ENCODE results near the gene MSH3.

Gene MSH3

DNA sequence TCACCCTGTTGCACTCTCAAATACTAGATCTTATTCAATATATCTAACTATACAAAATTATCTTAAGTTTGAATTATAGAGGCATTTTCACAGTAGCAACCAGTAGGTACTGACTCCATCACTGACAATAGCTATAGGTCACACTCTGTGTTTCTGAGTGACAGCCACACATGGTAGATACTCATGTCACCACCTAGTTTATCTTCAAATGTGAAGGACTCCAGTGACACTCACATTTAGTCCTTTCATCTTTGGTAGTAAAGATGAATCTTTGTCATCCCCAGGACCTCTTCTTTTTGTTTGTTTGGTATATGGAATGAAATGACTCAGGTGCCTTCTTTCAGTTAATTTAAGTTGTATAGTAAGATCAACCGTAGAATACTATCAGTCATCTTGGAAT lies 102.8 kb downstream of the MSH3 start:
- Mint-ChIP-seq H3K4me3 (no peak overlapping the region), H3K9me3 (peaks cover 7% of the 10 kb centered on the region)

DNA sequence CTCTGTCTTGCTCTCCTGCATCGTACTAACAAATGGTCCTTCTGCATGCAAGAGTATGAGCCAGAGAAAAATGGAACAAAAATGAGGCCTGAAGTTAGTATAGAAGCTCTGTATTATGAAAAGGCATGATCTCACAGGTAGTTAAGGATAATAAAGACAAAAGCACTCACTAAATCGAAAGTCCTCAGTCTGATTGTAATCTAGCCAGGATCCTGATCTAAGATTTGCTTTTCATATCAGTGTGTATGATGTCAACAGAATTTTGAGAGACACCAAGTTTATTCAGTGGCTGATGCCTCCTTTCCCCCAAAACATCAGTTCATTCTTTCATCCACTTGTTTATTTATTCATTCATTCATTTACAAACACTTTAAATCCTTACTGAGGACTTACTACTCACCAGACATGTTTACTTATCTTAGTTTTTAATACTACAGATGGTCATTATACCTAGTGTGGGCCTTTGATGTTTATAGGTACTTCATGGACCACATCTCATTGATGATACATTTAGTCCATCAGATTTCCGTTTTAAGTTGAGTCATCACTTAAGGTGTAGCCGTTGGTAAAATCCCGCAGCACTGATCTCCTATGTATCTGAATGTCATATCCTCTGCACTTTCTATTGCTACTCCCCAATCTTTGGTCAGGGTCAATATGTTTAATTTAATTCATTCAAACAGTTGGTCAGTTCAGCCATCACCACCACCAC lies 105.6 kb downstream of the MSH3 start:
- intact Hi-C loops (cut with micrococcal nuclease) = no loop called here
- Mint-ChIP-seq H3K4me1 (ENCODE audit: low read depth) (peaks cover 8% of the 10 kb centered on the region), H3K27ac (no peak overlapping the region), H3K9me3 (peaks cover 7% of the 10 kb centered on the region), H3K27me3 (no peaks in the 10 kb centered on the region), H3K36me3 (ENCODE audit: low read depth) (peaks cover 35% of the 10 kb centered on the region), H3K4me3 (no peak overlapping the region)

More for the DNA sequence above, 102.8 kb downstream of the MSH3 start:
- H3K27me3 Mint-ChIP-seq = no peaks in the 10 kb centered on the region
- peaks cover 13% of the 10 kb centered on the region for H3K4me1 Mint-ChIP-seq (ENCODE audit: low read depth)
- no peak overlapping the region for H3K27ac Mint-ChIP-seq
- intact Hi-C loops (cut with micrococcal nuclease) = no loop called here
- peaks cover 26% of the 10 kb centered on the region for H3K36me3 Mint-ChIP-seq (ENCODE audit: low read depth)

DNA sequence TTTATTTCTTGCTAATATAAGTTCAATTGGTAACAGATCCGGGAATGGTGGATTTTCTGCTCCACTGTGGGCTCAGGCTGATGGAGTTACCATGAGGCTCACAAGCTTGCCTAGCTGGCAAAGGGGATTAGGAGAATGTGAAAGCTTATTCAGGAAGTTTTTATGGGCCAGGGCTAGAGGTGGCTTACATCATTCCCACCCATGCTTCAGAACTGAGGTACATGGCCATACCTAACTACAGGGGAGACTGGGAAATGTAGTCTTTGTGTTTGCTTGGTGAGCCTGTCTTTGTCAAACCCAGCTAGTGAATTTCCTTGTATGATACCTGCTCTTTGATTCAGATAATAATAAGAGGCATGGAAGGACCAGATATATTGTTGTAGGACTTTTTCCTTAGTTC lies 106.2 kb downstream of the MSH3 start:
- H3K27me3 Mint-ChIP-seq = no peaks in the 10 kb centered on the region
- intact Hi-C loops (cut with micrococcal nuclease) = no loop called here
- no peak overlapping the region for H3K27ac Mint-ChIP-seq
- H3K9me3 Mint-ChIP-seq = peaks cover 7% of the 10 kb centered on the region
- no peak overlapping the region for H3K4me3 Mint-ChIP-seq
- peaks cover 35% of the 10 kb centered on the region for H3K36me3 Mint-ChIP-seq (ENCODE audit: low read depth)
- peaks cover 2% of the 10 kb centered on the region for H3K4me1 Mint-ChIP-seq (ENCODE audit: low read depth)

DNA sequence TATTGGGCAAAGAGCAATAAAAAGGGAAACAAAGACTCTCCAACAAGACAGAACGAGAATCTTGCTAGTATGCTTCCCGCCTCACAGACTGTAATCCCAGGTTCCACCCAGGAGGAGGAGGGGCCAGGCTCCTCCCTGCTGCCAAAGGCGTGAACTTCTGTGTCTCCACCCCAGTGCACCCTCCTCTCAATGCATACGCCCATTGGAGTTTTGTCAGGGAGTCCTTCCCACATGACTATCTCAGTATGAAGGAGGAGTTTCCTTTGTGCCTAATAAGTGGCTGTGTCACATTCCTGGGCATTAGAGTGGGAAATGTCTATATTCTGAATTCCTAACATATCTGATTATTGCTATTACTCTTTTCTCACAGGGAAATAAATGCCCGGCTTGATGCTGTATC lies 106.7 kb downstream of the MSH3 start:
- Mint-ChIP-seq H3K9me3 (peaks cover 7% of the 10 kb centered on the region), H3K27ac (no peak overlapping the region), H3K27me3 (no peaks in the 10 kb centered on the region), H3K36me3 (ENCODE audit: low read depth) (peaks cover 35% of the 10 kb centered on the region), H3K4me3 (no peak overlapping the region), H3K4me1 (ENCODE audit: low read depth) (no peaks in the 10 kb centered on the region)
- intact Hi-C loops (cut with micrococcal nuclease) = no loop called here

DNA sequence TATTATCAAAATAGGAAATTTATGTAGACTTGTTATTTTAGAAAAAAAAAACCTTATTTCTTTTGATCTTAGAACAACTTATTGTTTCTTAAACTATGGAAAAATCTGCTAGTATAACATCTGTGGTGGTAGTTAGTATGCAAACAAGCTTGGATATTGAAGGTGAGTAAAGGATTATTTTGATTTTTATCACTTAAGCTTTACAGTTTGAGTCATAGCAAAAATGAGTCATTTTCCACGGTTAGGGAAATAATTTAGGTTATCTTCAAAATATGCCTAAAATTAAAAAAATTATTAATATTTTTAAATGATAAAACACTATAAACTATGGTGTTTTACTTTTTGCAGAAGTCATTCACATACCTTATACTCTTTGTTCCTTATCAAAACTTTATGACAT lies 107.5 kb downstream of the MSH3 start:
- Mint-ChIP-seq H3K9me3 (peaks cover 7% of the 10 kb centered on the region), H3K27me3 (no peaks in the 10 kb centered on the region), H3K4me3 (no peak overlapping the region), H3K4me1 (ENCODE audit: low read depth) (no peaks in the 10 kb centered on the region), H3K27ac (no peak overlapping the region), H3K36me3 (ENCODE audit: low read depth) (peaks cover 35% of the 10 kb centered on the region)
- intact Hi-C loops (cut with micrococcal nuclease) = no loop called here

DNA sequence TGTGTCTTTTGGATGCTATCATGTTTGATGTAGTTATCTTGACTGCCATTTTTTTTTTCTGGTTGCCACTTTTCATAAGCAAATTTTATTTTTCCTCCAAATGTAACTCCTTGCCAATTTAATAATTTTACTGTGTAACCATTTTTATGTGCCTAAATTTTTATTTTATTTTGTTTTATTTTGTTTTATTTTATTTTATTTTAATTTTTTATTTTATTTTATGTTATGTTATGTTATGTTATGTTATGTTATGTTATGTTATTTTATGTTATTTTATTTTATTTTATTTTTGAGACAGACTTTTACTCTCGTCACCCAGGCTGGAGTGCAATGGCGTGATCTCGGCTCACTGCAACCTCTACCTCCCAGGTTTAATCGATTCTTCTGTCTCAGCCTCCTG lies 108.1 kb downstream of the MSH3 start:
- H3K27ac Mint-ChIP-seq = no peak overlapping the region
- H3K27me3 Mint-ChIP-seq = no peaks in the 10 kb centered on the region
- intact Hi-C loops (cut with micrococcal nuclease) = no loop called here
- H3K9me3 Mint-ChIP-seq = peaks cover 7% of the 10 kb centered on the region
- no peaks in the 10 kb centered on the region for H3K4me1 Mint-ChIP-seq (ENCODE audit: low read depth)
- peaks cover 35% of the 10 kb centered on the region for H3K36me3 Mint-ChIP-seq (ENCODE audit: low read depth)
- H3K4me3 Mint-ChIP-seq = no peak overlapping the region

DNA sequence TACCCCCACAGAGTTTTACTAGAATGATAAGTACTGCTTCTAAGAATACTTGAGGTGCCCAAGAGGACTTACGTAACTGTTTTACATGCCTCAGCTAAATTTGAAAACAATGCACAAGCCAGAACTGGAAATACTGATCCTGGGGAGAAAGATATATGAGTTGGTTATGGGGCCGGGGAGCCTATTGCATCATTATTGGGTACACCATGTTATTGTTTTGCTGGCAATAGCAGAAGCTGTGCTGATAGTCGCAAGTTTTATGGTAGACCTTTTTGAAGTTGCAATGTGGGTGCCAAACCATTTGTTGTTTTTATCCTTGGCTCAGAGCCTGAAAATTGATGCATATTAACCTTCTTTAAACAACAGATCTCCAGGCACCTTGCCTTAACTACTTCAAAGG lies 108.8 kb downstream of the MSH3 start:
- H3K9me3 Mint-ChIP-seq = peaks cover 7% of the 10 kb centered on the region
- no peak overlapping the region for H3K27ac Mint-ChIP-seq
- intact Hi-C loops (cut with micrococcal nuclease) = no loop called here
- H3K36me3 Mint-ChIP-seq (ENCODE audit: low read depth) = peaks cover 29% of the 10 kb centered on the region
- H3K4me1 Mint-ChIP-seq (ENCODE audit: low read depth) = no peaks in the 10 kb centered on the region
- no peak overlapping the region for H3K4me3 Mint-ChIP-seq
- H3K27me3 Mint-ChIP-seq = no peaks in the 10 kb centered on the region

DNA sequence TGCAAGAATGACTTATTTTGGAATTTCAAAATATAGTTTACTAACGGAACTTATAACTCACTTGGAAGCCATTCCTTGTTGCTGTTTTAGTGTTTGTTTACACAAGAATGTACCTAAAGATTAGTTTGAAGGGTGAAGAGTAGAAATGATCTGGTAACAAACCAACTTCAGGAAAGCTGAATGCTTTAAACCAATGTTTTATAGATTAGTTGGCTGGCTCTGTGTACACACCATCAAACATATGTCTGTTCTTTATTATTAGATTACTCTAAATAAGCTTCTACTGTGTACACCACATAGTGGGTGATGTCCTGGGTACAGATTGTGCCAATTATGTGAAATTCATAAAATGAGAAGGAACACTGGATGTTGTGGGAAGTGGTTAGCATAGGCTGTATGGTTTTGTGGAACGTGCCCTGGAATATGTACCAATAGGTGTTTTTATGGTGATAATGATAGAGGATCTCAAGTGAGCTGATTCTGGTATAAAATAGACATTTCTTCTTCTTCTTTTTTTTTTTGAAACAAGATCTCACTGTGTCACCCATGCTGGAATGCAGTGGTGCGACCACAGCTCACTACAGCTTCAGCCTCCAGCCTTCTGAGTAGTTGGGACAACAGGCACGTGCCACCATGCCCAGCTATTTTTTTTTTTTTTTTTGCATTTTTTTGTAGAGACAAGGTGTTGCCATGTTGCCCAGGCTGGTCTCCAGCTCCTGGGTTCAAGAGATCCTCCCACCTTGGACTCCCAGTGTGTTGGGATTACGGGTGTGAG lies 109.6 kb downstream of the MSH3 start:
- peaks cover 28% of the 10 kb centered on the region for H3K36me3 Mint-ChIP-seq (ENCODE audit: low read depth)
- no peak overlapping the region for H3K4me3 Mint-ChIP-seq
- H3K9me3 Mint-ChIP-seq = peaks cover 7% of the 10 kb centered on the region
- no peak overlapping the region for H3K27ac Mint-ChIP-seq
- H3K27me3 Mint-ChIP-seq = no peaks in the 10 kb centered on the region
- intact Hi-C loops (cut with micrococcal nuclease) = no loop called here
- no peaks in the 10 kb centered on the region for H3K4me1 Mint-ChIP-seq (ENCODE audit: low read depth)

DNA sequence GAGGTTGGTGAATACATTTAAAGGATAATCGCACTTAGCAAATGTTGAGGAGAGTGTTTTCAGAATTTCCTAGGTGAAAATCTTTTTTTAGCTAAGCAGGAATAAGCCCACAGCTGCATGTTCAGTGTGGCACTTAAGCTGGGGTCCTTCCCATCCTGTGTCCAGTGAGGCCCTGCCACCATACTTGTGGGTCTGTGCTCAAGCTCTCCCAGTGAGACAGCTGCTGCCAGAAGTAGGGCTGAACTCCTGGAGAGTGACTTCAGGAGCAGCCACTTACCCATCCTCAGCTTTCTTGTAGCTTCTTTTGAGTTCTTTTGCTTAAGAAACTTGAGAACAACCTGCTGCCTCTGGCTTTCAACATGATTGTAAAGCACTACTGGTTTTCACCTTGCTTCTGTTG lies 110.3 kb downstream of the MSH3 start:
- H3K4me1 Mint-ChIP-seq (ENCODE audit: low read depth) = no peaks in the 10 kb centered on the region
- H3K27ac Mint-ChIP-seq = no peak overlapping the region
- peaks cover 7% of the 10 kb centered on the region for H3K9me3 Mint-ChIP-seq
- H3K4me3 Mint-ChIP-seq = no peak overlapping the region
- intact Hi-C loops (cut with micrococcal nuclease) = no loop called here
- H3K36me3 Mint-ChIP-seq (ENCODE audit: low read depth) = peaks cover 22% of the 10 kb centered on the region
- no peaks in the 10 kb centered on the region for H3K27me3 Mint-ChIP-seq

DNA sequence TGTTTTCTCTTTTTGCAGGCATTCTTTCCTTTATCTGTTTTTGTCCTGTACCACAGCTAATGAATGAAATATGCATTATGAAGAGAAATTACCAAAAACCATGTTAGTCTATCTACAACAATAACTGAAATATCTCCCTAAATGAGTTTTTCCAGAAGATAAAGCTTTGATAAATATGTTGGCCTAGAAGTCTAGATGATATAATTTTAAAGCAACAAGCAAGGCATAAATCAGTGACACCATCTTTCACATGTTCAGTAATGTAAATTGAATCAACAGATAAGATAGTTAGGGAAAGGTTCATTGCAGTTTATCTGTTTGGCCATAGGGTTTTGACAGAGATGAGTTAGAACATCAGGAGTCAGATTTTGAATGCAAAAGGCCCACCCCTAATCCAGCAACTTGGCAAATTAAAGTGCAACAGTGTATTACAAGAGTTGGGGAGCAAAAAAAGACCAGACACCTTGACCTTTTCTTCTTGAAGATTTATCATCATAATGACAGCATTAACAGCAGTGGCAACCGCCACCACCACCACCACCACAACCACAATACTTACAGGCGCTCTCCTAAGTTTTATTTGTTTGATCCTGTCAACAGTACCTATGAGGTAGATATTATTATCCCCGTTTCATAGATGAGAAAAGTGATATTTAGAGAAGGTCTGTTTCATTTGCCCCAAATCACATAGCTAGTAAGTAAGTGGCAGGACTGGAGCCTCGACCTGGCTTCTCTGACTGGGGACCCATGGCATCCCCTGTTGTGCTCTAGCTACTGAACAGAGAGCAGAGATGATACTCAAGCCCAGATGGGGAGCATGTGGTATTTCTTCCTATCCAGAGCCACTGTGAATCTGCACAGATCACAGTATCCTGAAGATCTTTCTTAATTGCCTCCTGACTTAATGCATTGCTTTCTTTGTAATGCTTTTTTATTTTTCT lies 123.2 kb downstream of the MSH3 start:
- Mint-ChIP-seq H3K27me3 (no peaks in the 10 kb centered on the region), H3K4me1 (ENCODE audit: low read depth) (no peaks in the 10 kb centered on the region), H3K4me3 (no peak overlapping the region), H3K9me3 (no peaks in the 10 kb centered on the region), H3K36me3 (ENCODE audit: low read depth) (peaks cover 45% of the 10 kb centered on the region), H3K27ac (no peak overlapping the region)
- intact Hi-C loops (cut with micrococcal nuclease) = no loop called here

DNA sequence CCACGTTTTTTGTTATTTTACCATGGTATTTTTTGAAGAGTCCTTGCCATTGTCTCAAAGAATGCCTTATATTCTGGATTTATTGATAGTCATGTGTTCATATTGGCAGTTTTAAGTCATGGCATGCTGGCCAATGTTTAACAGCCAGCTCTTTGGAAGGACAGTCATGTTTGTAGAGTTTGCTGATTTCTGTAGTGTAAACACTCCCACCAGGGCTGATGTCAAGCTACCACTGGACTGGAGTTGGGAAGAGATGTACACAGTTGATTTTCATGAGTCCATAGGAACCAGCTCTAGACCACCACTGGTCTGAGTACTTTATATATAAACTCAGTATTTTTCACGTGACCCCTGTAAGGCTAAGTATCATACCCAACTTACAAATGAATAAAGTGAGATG lies 125.6 kb downstream of the MSH3 start:
- Mint-ChIP-seq H3K4me1 (ENCODE audit: low read depth) (no peaks in the 10 kb centered on the region), H3K9me3 (no peaks in the 10 kb centered on the region), H3K4me3 (no peak overlapping the region), H3K27me3 (no peaks in the 10 kb centered on the region), H3K27ac (no peak overlapping the region), H3K36me3 (ENCODE audit: low read depth) (peaks cover 41% of the 10 kb centered on the region)
- intact Hi-C loops (cut with micrococcal nuclease) = no loop called here

DNA sequence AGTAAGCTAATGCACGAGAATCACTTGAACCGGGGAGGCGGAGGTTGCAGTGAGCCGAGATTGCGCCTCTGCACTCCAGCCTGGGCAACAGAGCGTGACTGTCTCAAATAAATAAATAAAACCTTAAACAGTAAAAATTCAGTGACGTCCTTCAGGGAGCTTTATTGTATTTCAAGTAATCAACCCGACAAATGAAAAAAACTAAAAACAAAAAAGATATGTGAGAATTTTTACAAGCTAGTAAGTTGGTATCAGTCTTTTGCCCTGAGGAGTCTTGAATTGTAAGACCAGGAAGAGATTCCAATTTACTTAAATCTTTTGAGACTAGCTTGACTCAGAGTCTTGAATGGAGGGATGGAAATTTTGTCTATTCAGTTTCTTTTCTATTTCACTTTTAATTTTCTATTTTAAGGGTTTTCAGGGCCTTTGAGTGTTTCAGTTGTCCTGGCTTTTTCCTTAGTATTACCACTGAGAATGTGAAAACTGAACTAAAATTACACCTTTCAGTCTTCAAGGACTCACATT lies 126.4 kb downstream of the MSH3 start:
- Mint-ChIP-seq H3K27me3 (no peaks in the 10 kb centered on the region), H3K27ac (no peak overlapping the region), H3K36me3 (ENCODE audit: low read depth) (peaks cover 41% of the 10 kb centered on the region), H3K4me1 (ENCODE audit: low read depth) (no peaks in the 10 kb centered on the region), H3K4me3 (no peak overlapping the region), H3K9me3 (no peaks in the 10 kb centered on the region)
- intact Hi-C loops (cut with micrococcal nuclease) = no loop called here

DNA sequence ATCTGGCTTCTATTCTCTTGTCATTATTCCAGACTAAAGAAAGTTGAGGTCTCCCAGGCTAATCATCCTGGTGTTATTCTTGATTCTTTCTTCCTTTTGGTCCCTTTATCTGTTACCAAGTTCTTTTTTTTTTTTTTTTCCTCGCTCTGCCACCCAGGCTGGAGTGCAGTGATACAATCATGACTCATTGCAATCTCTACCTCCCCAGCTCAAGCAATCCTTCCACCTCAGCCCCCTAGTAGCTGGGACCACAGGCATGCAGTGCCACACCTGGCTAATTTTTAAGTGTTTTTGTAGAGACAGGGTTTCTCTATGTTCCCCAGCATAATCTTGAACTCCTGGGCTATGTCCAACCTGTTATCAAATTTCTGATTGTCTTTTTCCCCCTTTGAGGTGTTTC lies 126.9 kb downstream of the MSH3 start:
- no peaks in the 10 kb centered on the region for H3K27me3 Mint-ChIP-seq
- no peaks in the 10 kb centered on the region for H3K4me1 Mint-ChIP-seq (ENCODE audit: low read depth)
- H3K4me3 Mint-ChIP-seq = no peak overlapping the region
- intact Hi-C loops (cut with micrococcal nuclease) = no loop called here
- peaks cover 41% of the 10 kb centered on the region for H3K36me3 Mint-ChIP-seq (ENCODE audit: low read depth)
- no peaks in the 10 kb centered on the region for H3K9me3 Mint-ChIP-seq
- no peak overlapping the region for H3K27ac Mint-ChIP-seq

DNA sequence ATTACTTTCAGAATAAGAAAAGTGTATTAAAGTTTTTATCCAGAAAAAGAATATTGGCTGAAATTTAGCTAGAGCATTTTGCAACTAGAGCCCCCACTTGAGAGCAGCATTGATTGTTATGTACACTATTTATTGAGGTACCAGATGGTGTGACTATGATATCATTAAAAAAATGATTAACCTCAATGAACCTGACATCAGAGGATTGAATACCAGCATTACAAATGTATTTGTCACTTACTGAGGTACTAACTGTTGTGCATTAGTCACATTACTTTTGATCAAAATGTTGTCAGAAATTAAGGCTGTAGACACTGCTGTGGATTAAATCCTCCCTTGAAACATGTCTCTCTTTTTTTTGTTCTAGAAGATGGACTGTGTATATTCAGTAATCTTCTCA lies 128.2 kb downstream of the MSH3 start:
- H3K27me3 Mint-ChIP-seq = no peaks in the 10 kb centered on the region
- intact Hi-C loops (cut with micrococcal nuclease) = no loop called here
- H3K36me3 Mint-ChIP-seq (ENCODE audit: low read depth) = peaks cover 38% of the 10 kb centered on the region
- no peak overlapping the region for H3K4me3 Mint-ChIP-seq
- no peaks in the 10 kb centered on the region for H3K4me1 Mint-ChIP-seq (ENCODE audit: low read depth)
- no peaks in the 10 kb centered on the region for H3K9me3 Mint-ChIP-seq
- no peak overlapping the region for H3K27ac Mint-ChIP-seq

Data from dendritic cell treated with granulocyte-macrophage colony-stimulating factor and Interleukin-4, amounts not matched to agents 40 ng/mL and 50 ng/mL, for 4 days (primary cell).